HK-2 (cell line): ENCODE data around the gene POR.

Experiments used
- DNase-seq: peaks from one replicate; pipeline ENCODE4 v3.0.0-alpha.2; 2018; ENCODE audit not compliant: unreplicated experiment

Gene POR

DNA sequence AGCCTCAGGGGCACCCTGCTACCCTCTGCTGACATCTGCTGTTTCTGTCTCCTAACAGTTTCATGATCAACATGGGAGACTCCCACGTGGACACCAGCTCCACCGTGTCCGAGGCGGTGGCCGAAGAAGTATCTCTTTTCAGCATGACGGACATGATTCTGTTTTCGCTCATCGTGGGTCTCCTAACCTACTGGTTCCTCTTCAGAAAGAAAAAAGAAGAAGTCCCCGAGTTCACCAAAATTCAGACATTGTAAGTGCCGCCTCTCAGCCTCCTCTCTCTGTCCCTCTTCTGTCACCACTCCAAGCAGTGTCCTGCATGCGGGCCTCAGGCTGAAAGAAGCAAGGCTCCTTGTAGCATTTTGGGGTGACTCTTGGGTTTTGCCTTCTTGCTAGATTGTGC, 39.0 kb downstream of the POR start:
- DNase-seq = no peak

GRCh38 chr7:75955331-75955955, 40.5 kb downstream of the POR start:
- no peak for DNase-seq

- DNase-seq = no peak
Measured at GRCh38 chr7:75957021-75957736, 42.2 kb downstream of the POR start.

- no peak for DNase-seq
Measured at GRCh38 chr7:75958802-75959543, 44.0 kb downstream of the POR start.

DNA sequence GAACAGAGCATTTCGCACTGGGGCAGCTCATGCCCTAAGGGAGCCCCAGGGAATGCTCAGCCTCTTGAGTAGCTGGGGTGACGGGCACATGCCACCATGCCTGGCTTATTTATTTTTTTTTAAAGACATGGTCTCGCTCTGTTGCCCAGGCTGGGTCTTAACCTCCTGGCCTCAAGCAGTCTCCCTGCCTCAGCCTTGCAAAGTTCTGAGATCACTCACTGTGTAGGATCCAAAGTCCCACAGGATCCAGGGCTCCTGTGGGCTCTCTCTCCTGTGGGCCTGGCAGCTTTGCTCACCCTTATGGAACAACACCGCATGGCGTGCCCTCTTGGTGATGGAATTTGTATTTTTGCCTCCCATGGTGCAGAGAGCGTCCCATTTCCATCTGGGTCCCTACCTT, 45.4 kb downstream of the POR start:
- no peak for DNase-seq

DNA sequence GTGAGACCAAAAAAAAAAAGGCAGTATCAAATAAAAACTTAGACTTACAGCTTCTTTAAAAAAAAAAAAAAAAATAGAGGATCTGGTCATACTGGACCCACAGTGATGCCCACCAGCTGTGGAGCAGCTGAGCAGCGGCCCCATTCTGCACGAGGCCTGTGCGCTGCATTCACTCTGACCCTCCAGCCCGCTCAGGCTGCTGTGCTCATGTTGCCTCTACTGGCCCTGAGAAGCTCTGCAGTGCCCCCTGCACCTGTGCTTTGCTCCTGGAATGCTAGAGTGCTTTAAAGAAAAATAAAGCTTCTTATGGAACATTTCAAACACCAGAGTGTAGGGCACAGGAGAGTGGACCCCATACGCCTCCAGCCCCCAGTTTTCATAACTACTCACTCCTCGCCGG, 46.3 kb downstream of the POR start:
- DNase-seq = no peak

GRCh38 chr7:75962607-75963380, 47.8 kb downstream of the POR start:
- no peak for DNase-seq

GRCh38 chr7:75963381-75963995, 48.5 kb downstream of the POR start:
- DNase-seq = no peak

DNA sequence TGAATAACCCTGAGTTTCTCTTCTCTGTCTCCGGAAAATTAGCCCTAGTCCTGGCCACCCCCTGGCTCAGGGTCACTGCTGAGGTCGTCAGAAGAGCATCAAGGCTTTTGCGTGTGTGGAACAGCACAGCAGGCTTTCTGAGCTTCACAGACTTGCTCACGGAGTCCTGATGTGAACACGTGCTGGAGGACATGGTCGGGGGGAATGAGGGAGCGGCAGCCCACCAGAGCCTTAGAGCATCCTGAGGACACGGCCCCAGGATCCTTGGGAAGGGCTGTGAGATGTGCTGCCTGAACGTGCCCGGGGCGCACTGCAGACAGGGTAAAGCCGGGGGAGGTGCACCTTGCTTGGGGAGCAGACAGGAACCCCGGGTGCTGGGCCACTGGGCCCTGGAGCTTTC, 50.7 kb downstream of the POR start:
- no peak for DNase-seq

DNA sequence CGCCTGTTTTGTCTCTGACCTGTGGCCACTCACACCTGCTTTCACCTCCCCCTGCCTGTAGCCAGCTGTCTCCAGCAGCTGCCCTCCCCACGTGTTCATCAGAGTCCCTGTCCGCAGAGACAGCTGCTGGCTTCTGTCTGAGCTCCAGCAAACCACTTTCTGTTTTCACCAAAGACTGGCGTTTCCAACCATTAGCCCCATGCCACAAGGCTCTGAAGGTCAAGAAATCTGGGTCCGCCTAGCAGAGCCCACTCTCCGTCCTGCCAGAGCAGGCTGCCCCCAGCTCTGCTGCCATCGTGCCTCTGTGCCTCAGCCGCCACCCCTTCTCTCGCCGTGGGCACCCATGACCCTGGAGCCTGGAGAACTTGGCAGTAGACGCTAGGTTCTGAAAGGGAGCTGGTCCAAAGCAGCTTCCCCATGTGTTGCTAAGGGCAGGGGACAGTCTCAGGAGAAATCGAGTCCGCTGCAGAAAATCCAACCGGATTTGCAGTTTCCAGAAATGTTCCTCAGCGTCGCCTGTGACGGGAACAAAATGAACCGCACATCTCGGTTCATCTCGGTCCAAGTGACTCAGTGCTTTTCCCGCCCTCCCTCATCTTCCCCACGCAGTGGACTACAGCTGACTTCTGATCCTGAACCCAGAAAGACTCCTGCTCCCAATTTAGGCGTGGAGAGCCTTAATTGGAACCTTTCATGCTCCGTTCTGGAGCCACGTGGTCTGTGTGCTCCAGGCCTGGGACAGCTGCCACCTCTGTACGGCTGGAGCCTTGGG, 51.4 kb downstream of the POR start:
- no peak for DNase-seq

DNA sequence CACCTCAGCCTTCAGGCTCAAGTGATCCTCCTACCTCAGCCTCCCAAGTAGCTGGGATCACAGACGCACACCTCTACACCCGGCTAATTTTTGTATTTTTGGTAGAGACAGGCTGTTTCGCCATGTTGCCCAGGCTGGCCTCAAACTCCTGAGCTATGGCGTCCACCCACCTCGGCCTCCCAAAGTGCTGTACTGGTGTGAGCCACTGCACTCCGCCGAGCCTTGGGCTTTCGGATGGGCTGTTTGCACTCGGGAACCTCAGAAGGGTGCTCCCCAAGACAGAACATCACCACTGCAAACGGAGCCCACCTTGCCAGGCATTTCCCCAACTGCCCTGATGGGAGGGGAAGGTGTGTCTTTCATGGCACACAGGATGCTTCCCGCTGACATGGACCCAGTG, 52.1 kb downstream of the POR start:
- no peak for DNase-seq

- DNase-seq = no peak
Measured at GRCh38 chr7:75967487-75967997, 52.6 kb downstream of the POR start.

DNA sequence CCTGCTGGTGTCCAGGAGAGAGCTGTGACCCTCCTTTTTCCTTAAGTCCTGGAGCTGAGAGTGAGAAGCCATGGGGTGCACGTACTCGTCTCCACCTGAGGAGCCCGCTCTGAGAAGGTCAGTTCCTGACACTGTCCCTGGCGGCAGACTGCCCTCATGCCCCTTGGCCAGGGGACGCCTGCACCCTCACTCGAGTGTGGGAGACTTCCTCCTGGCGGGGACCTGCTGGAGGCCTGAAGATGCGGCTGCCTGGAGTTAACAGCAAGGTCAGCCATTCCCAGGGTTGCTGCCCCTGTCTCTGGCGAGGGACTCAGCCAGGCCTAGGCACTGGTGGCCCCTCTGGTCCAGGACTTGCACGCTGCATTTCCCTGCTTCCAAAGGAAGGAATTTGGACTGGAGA, 53.1 kb downstream of the POR start:
- no peak for DNase-seq

- DNase-seq = no peak
Measured at GRCh38 chr7:75968561-75969001, 53.6 kb downstream of the POR start.

- DNase-seq = no peak
Measured at GRCh38 chr7:75969182-75969581, 54.2 kb downstream of the POR start.

GRCh38 chr7:75969704-75970498, 54.9 kb downstream of the POR start:
- no peak for DNase-seq

- DNase-seq = no peak
Measured at GRCh38 chr7:75971309-75971960, 56.5 kb downstream of the POR start.

DNA sequence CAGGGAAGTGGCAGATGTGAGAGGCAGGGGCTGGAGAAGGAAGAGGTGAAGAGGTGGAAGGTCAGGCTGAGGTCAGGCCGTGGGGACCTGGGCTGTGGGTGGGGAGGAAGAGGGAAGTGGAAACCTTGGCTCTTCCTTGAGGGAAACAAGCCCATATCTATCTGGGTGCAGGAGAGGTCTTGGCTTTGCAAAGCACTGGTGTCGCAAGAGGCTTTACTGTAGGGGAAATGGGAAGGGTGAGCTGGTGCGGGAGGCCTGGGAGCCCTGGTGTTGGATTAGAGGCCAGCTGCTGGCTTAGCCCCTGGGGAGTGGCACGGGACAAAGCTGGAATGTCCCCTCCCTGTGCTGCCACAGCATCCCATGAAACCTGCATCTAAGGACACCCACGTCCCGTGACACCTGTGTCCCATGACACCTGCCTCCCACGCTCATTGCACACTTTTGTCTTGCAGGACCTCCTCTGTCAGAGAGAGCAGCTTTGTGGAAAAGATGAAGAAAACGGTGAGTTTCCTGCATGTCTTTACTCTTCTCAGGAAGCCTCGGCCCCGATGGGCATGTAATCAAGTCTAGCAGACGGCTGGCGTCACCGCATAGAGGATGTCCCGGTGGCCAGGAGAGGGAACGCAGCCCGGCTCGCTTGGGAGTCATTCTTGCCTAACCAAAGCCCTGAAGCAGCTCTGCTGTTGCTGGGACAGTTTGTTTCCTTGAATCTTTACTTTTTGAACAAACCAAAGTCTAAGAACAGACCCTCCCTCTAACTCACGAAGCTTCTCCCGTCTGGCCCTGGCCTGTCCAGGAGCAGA, 57.2 kb downstream of the POR start:
- DNase-seq = no peak

GRCh38 chr7:75977743-75978142, 62.8 kb downstream of the POR start:
- no peak for DNase-seq
